K562 (cell line): ENCODE measurements around the gene SPRR1A. TPM values are rescaled to one million over a fixed set of nuclear protein-coding genes. Genes with fewer than 3 reads are reported as not detected.

Experiments
- ATAC-seq: fragments of 200-7000 bp; cut with Tn5 transposase; 3 replicates; pipeline ENCODE4 v1.9.1; 2020; ENCODE audit warnings: moderate library complexity
- BruUV-seq: library from RNA; stranded (reverse); fragments of 400-500 nt; replicated peaks from 2 replicates; lab custom pipeline; 2021; lab: Mats Ljungman, UMichigan
- CTCF ChIA-PET: fragments of 300-600 bp; formaldehyde crosslinking; extraction: SDS; loops from one replicate; lab custom pipeline; 2021; ENCODE audit warnings: low intra/inter-chr PET ratio; lab: Yijun Ruan, JAX
- POLR2A ChIA-PET: fragments of 300-600, 350-650 bp; sonication (Branson Sonifier 250); formaldehyde crosslinking; extraction: SDS; loops from one replicate; lab custom pipeline; 2021; ENCODE audit warnings: antibody characterized with exemption, inconsistent platforms; lab: Yijun Ruan, JAX
- DNase-seq, 4 experiments: peaks; one replicate each; pipeline versions ENCODE4 v3.0.0 to v3.0.0-alpha.2; 2011 to 2018; ENCODE audit warnings: low spot score in 3 of 4, mixed read lengths in 3 of 4; ENCODE audit errors: extremely low read depth in 1 of 4
- FAIRE-seq: peaks from 2 replicates; lab custom pipeline; 2011; peaks lifted over from hg19 to GRCh38; lab: Jason Lieb, UNC
- H2AFZ ChIP-seq: 2 replicates; pipeline ENCODE4 v1.6.0; 2011; ENCODE audit warnings: low read depth, low read length, control low read depth, inconsistent platforms
- H3K27ac ChIP-seq: fragments of 200-600 bp; 3 replicates; pipeline ENCODE4 v1.8.0; 2011; ENCODE audit warnings: low read depth, mild to moderate bottlenecking, control low read depth, inconsistent platforms, low read length, moderate library complexity, mixed read lengths; ENCODE audit errors: extremely low read depth
- H3K27me3 ChIP-seq, 2 experiments: fragments of 300-600 bp in 1 of 2; 2 replicates in 1 of 2; 3 replicates in 1 of 2; pipeline versions ENCODE4 v1.6.0 to v1.8.0; 2011; ENCODE audit warnings: inconsistent platforms in 2 of 2, low read length in 2 of 2, mild to moderate bottlenecking in 1 of 2, mixed read lengths in 1 of 2, moderate library complexity in 1 of 2; ENCODE audit not compliant: control insufficient read depth in 2 of 2, insufficient read depth in 2 of 2
- H3K36me3 ChIP-seq: fragments of 300-600 bp; 3 replicates; pipeline ENCODE4 v1.8.0; 2011; ENCODE audit warnings: mild to moderate bottlenecking, low read length, inconsistent platforms; ENCODE audit not compliant: control insufficient read depth, insufficient read depth
- H3K4me1 ChIP-seq, 2 experiments: fragments of 200-600 bp in 1 of 2; replicated peaks in 1 of 2; 2 replicates in 1 of 2; 3 replicates in 1 of 2; pipeline versions ENCODE4 v1.5.1 to v1.8.0; 2011; ENCODE audit warnings: inconsistent platforms in 2 of 2, low read length in 2 of 2, mild to moderate bottlenecking in 1 of 2, mixed read lengths in 1 of 2, moderate library complexity in 1 of 2; ENCODE audit not compliant: control insufficient read depth in 2 of 2, insufficient read depth in 2 of 2
- H3K4me2 ChIP-seq: 2 replicates; pipeline ENCODE4 v1.6.1; 2011; ENCODE audit warnings: low read length, control low read depth, inconsistent platforms, mixed read lengths; ENCODE audit not compliant: insufficient read depth
- H3K4me3 ChIP-seq: fragments of 200-600 bp; sonication (generic), shearing (Covaris generic); 2 replicates; pipeline ENCODE4 v1.5.1; 2016; ENCODE audit warnings: control low read depth, inconsistent platforms
- H3K79me2 ChIP-seq: fragments of 200-600 bp; 3 replicates; pipeline ENCODE4 v1.8.0; 2011; ENCODE audit warnings: low read length, inconsistent platforms; ENCODE audit not compliant: control insufficient read depth, insufficient read depth
- H3K9ac ChIP-seq, 2 experiments: 2 replicates each; pipeline versions ENCODE4 v1.6.0 to v1.6.1; 2011; ENCODE audit warnings: low read depth in 2 of 2, low read length in 2 of 2, control low read depth in 1 of 2, inconsistent platforms in 1 of 2, mild to moderate bottlenecking in 1 of 2, mixed read lengths in 1 of 2; ENCODE audit not compliant: insufficient read depth in 1 of 2
- H3K9me1 ChIP-seq: one replicate; pipeline ENCODE4 v1.6.0; 2011; ENCODE audit warnings: inconsistent platforms, mild to moderate bottlenecking, low read length, moderate library complexity; ENCODE audit not compliant: control insufficient read depth, insufficient read depth
- H3K9me3 ChIP-seq: replicated peaks from 2 replicates; pipeline ENCODE4 v1.5.1; 2011; ENCODE audit warnings: low read depth, low read length, inconsistent platforms; ENCODE audit not compliant: control insufficient read depth, insufficient read depth
- H4K20me1 ChIP-seq: replicated peaks from 2 replicates; pipeline ENCODE4 v1.6.1; 2011; ENCODE audit warnings: low read length, inconsistent platforms, mixed read lengths; ENCODE audit not compliant: control insufficient read depth, insufficient read depth
- ARID2 ChIP-seq: fragments of 450-650 bp; IDR thresholded peaks from 2 replicates; pipeline ENCODE4 v1.6.1; 2017; ENCODE audit warnings: antibody characterized with exemption, mild to moderate bottlenecking
- CREM ChIP-seq: IDR thresholded peaks from 2 replicates; pipeline ENCODE4 v1.6.1; 2014; ENCODE audit warnings: antibody characterized with exemption, low read depth
- FOXP1 ChIP-seq: sonication (generic); formaldehyde crosslinking; IDR thresholded peaks from 2 replicates; pipeline ENCODE4 v1.8.0; 2022; ENCODE audit warnings: mild to moderate bottlenecking, missing genetic modification reagents
- HNRNPLL ChIP-seq: fragments of 200-400 bp; formaldehyde crosslinking; IDR thresholded peaks from 2 replicates; pipeline ENCODE4 v1.6.1; 2017; ENCODE audit warnings: low read length, low read depth, mild to moderate bottlenecking; ENCODE audit not compliant: poor library complexity, severe bottlenecking
- RAD21 ChIP-seq, 2 experiments: fragments of 250-450 bp in 1 of 2; fragments of 450-650 bp in 1 of 2; sonication (Bioruptor Pico) in 1 of 2; formaldehyde crosslinking in 1 of 2; IDR thresholded peaks in 1 of 2; conservative IDR thresholded peaks in 1 of 2; 2 replicates each; pipeline versions ENCODE4 v1.4.0 to v1.8.0; 2020 to 2022; ENCODE audit warnings: mild to moderate bottlenecking in 2 of 2, moderate library complexity in 1 of 2
- REST ChIP-seq, 2 experiments: fragments of 450-650 bp; formaldehyde crosslinking in 1 of 2; IDR thresholded peaks; 2 replicates each; pipeline versions ENCODE4 v1.4.0 to v1.6.1; 2014 to 2020; ENCODE audit warnings: mild to moderate bottlenecking in 2 of 2, borderline replicate concordance in 1 of 2, low read depth in 1 of 2
- SNRNP70 ChIP-seq: fragments of 200-400 bp; formaldehyde crosslinking; optimal IDR thresholded peaks from 2 replicates; pipeline ENCODE3; 2017; ENCODE audit warnings: low read depth, low read length
- ZNF512 ChIP-seq: IDR thresholded peaks from 2 replicates; pipeline ENCODE4 v1.6.1; 2016; ENCODE audit warnings: missing genetic modification characterization, missing compliant biosample characterization
- WGBS: fragments of 100-300 bp; shearing (Covaris generic); methylation state at CpG from one replicate; pipeline ENCODE4 v1.1.6; 2016; ENCODE audit warnings: low coverage, mixed read lengths; ENCODE audit not compliant: insufficient coverage; ENCODE audit errors: missing lambda C conversion rate; 5-methylcytosine and 5-hydroxymethylcytosine counted together
- in situ Hi-C: fragments of 300-500 bp; cut with MboI; formaldehyde crosslinking; loops from 4 replicates; pipeline ENCODE4 v1.15.0; 2018; ENCODE audit warnings: inconsistent platforms, mixed read lengths
- intact Hi-C: fragments of 100-400 bp; cut with micrococcal nuclease; formaldehyde crosslinking; loops from 2 replicates; pipeline ENCODE4 v1.14.2; 2022
- polyA plus RNA-seq, 8 experiments: library from polyadenylated mRNA; depleted of rRNA in 4 of 8; stranded (reverse) in 5 of 8; unstranded in 3 of 8; fragments of >200 nt; fragmentation: Nextera tagmentation in 2 of 8; fragmentation: Illumina TruSeq in 1 of 8; extraction: Ambion mirVana in 2 of 8; extraction: Trizol in 1 of 8; gene quantifications; 2 replicates each; pipeline versions ENCODE4 v1.2.1 to v1.2.3, GENCODE V29; 2011 to 2014; ENCODE audit warnings: inconsistent platforms in 1 of 8, missing spikeins in 1 of 8
- total RNA-seq, 7 experiments: library from RNA; depleted of rRNA in 6 of 7; stranded (reverse); fragments of >200 nt in 6 of 7; fragmentation: Illumina TruSeq in 2 of 7; extraction: Trizol in 2 of 7; gene quantifications; 2 replicates each; pipeline versions ENCODE4 v1.2.1 to v1.2.3, GENCODE V29; 2011 to 2021; ENCODE audit warnings: low replicate concordance in 1 of 7

The SPRR1A gene
- total and polyA plus RNA-seq, 9 of the 15 experiments (the other 6 are each of a cell fraction or from before 2014, with no cell fraction given): not detected

- no peaks in the 10 kb centered on the region for H3K9me1 ChIP-seq
- no peak overlapping the region for H3K27ac ChIP-seq
- no peaks in the 10 kb centered on the region for H4K20me1 ChIP-seq
- FAIRE-seq (no peak), ATAC-seq (peak; percentile 89), DNase-seq (peak; percentile 29 to 45 (median 36))
- ChIA-PET POLR2A (interaction anchor here (0.8 kb wide), 1 partner anchor 233 kb away, joined by 4 read pairs; no protein-coding TSS in a partner anchor), CTCF (interaction anchor here (1.0 to 2.2 kb wide), 3 partner anchors 90 to 262 kb away, joined by 3 to 15 read pairs (median 3); no protein-coding TSS in a partner anchor)
- H3K36me3 ChIP-seq: no peaks in the 10 kb centered on the region
- 4% methylated on average over 10 of the region's 10 CpGs for WGBS
- no peaks in the 10 kb centered on the region for H3K9me3 ChIP-seq
- no peak overlapping the region for H2AFZ ChIP-seq
- H3K4me2 ChIP-seq: no peak overlapping the region
- H3K4me1 ChIP-seq: no peaks in the 10 kb centered on the region
- no TSS peak for BruUV-seq
- intact Hi-C loops (loop anchor here (2.0 to 5.0 kb wide), 3 partner anchors 72 to 262 kb away; no protein-coding TSS in a partner anchor), in situ Hi-C loops (loop anchor here (25.0 kb wide), 1 partner anchor 227 kb away; no protein-coding TSS in a partner anchor)
- H3K27me3 ChIP-seq: peaks cover 7 to 24% of the 10 kb centered on the region in 2 experiments; a peak in 4 of 5 replicates
- no peaks in the 10 kb centered on the region for H3K79me2 ChIP-seq
- no peak overlapping the region for H3K9ac ChIP-seq
- no peak overlapping the region for H3K4me3 ChIP-seq
- TF ChIP-seq ARID2 (no peak), REST (IDR thresholded peaks at IDR 0.05; ENCODE audit: borderline replicate concordance) (peak; percentile 86), REST (CRISPR knock-in tag; IDR thresholded peaks at IDR 0.05; ENCODE audit: low read depth) (no peak), ZNF512 (tag) (no peak), SNRNP70 (no peak), RAD21 (CRISPR knock-in tag; conservative IDR thresholded peaks at IDR 0.05 in 1 of 2, IDR thresholded peaks at IDR 0.05 in 1 of 2) (peak; percentile 68 to 82), HNRNPLL (no peak), FOXP1 (CRISPR knock-in tag) (no peak), CREM (0 out of 2 replicates have a peak, but pooled peaks have one; percentile 30)
Observed at GRCh38 chr1:152960452-152961044, 23.3 kb upstream of the SPRR1A start.
